Epithelial cell of proximal tubule (primary cell): ENCODE data around the gene PANK4. TPM values are rescaled to one million over a fixed set of nuclear protein-coding genes. Genes with fewer than 3 reads are reported as not detected.
A peak's percentile ranks its signal among the peaks of the same experiment; 100 is the strongest.
"Not testable (repeated sequence)": the region's sequence is repeated elsewhere in the genome, so short reads cannot be mapped to it uniquely, and the experiment has no call there.

Experiments used
- DNase-seq: peaks from one replicate; pipeline ENCODE4 v3.0.0-alpha.2; 2011; ENCODE audit warnings: low read depth
- H3K4me3 ChIP-seq: 2 replicates; pipeline ENCODE4 v1.5.1; 2011; ENCODE audit warnings: low read depth, mild to moderate bottlenecking, low read length
- total RNA-seq: library from RNA; depleted of rRNA; stranded (reverse); fragments of >200 nt; gene quantifications from 2 replicates; pipeline ENCODE4 v1.2.3, GENCODE V29; 2015
- TF ChIP-seq, protein P1 (sequence below): conservative IDR thresholded peaks from 2 replicates; pipeline ENCODE4 v1.5.1; 2012; ENCODE audit warnings: low read depth, mild to moderate bottlenecking, low read length

Gene PANK4
- total RNA-seq, 1 donor from 2014 or later = 29.8 TPM

GRCh38 chr1:2556678-2557481 is 30.5 kb upstream of the PANK4 start:
- DNase-seq = no peak
- H3K4me3 ChIP-seq = peak overlapping the region; percentile 81
- TF ChIP-seq, protein P1, sequence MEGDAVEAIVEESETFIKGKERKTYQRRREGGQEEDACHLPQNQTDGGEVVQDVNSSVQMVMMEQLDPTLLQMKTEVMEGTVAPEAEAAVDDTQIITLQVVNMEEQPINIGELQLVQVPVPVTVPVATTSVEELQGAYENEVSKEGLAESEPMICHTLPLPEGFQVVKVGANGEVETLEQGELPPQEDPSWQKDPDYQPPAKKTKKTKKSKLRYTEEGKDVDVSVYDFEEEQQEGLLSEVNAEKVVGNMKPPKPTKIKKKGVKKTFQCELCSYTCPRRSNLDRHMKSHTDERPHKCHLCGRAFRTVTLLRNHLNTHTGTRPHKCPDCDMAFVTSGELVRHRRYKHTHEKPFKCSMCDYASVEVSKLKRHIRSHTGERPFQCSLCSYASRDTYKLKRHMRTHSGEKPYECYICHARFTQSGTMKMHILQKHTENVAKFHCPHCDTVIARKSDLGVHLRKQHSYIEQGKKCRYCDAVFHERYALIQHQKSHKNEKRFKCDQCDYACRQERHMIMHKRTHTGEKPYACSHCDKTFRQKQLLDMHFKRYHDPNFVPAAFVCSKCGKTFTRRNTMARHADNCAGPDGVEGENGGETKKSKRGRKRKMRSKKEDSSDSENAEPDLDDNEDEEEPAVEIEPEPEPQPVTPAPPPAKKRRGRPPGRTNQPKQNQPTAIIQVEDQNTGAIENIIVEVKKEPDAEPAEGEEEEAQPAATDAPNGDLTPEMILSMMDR = peak; percentile 23

GRCh38 chr1:2556277-2556677 is 29.9 kb upstream of the PANK4 start, which contains the start of gene TNFRSF14:
Gene TNFRSF14 (plus strand): TSS chr1:2556371. CDS start chr1:2556665, 294 bp downstream.
- peak within 1 kb of the TSS; percentile 81 for H3K4me3 ChIP-seq
- TF ChIP-seq, protein P1 = peak; percentile 15
- DNase-seq = no peak

- TF ChIP-seq, protein P1 = no peak
- peak overlapping the region; percentile 81 for H3K4me3 ChIP-seq
- DNase-seq = no peak
Observed at GRCh38 chr1:2555634-2556276, 29.4 kb upstream of the PANK4 start.

- TF ChIP-seq, protein P1 = peak; percentile 64
- DNase-seq = no peak
- H3K4me3 ChIP-seq = no peak overlapping the region
Observed at GRCh38 chr1:2554621-2555387, 28.4 kb upstream of the PANK4 start.

DNA sequence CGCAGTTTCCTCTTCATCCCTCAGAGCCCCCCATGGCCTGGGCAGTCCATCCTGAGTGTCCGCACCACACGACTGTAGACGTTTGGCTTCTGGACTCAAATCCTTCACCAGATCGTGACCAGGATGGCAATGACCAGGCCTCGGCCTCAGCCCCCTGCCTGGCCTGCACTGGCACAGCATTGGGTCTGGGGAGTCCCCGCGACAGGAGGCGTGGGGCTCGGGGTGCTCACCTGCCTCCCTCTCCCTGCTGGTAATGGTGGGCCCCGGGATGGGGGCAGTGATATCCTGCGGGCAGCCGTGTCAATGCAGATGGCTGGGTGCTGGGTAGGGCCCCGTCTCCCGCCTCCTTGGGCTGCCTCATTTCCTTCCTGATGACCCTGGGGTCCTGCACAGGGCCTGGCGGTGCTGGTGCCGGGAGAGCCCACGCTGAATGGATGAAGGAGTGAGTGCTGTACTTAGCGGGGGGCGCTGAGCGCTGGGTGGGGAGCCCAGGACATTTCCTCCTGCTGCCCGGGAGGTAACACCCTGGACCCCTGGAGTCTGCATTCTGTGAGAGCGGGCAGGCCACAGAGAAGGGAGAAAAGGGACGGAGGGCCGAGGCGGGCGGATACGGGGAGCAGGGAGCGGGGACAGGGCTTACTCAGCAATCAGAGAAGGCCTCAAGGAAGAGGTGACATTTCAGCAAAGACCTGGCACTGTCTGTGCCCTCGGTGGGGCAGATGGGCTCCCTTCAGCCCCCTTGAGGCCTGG is 27.6 kb upstream of the PANK4 start:
- TF ChIP-seq, protein P1 = no peak
- DNase-seq = no peak
- H3K4me3 ChIP-seq = no peak overlapping the region

DNA sequence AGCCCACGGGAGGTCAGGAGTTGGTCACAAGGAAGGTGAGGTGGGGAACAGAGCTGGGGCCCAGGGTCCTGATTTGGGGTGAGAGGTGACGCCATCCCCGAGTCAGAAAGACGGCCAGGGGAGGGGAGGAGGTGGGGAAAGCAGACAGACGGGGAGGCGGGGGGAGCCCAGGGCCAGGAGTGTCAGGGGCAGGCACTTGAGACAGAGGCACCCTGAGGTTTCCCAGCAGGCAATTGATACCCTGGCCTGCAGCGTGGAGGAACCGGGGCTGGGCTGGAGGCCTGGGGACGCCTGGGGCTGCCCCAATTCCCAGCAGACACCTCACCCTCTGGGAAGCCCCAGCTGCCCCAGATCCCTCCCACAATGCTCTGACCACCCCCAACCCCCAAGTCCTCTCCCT is 26.7 kb upstream of the PANK4 start:
- not testable (repeated sequence) for DNase-seq

More for the DNA sequence above, 26.7 kb upstream of the PANK4 start:
- not testable (repeated sequence) for H3K4me3 ChIP-seq
